ENCODE measurements around the gene LPA.

The LPA gene

GRCh38 chr6:160520043-160520904 is 143.8 kb downstream of the LPA start:
- DNase-seq (ENCODE audit: low spot score) = peak; percentile 91

GRCh38 chr6:160519603-160520042 is 144.5 kb downstream of the LPA start:
- no peak for DNase-seq (ENCODE audit: low spot score)

GRCh38 chr6:160519133-160519532 is 144.9 kb downstream of the LPA start:
- no peak for DNase-seq (ENCODE audit: low spot score)

- DNase-seq (ENCODE audit: low spot score) = no peak
Measured at GRCh38 chr6:160513836-160514235, 150.2 kb downstream of the LPA start.

GRCh38 chr6:160510976-160511617 is 153.0 kb downstream of the LPA start:
- no peak for DNase-seq (ENCODE audit: low spot score)

- DNase-seq (ENCODE audit: low spot score) = no peak
Measured at GRCh38 chr6:160510199-160510598, 153.9 kb downstream of the LPA start.

- DNase-seq (ENCODE audit: low spot score) = no peak
Measured at GRCh38 chr6:160509610-160510009, 154.5 kb downstream of the LPA start.

- no peak for DNase-seq (ENCODE audit: low spot score)
Measured at GRCh38 chr6:160508599-160508998, 155.5 kb downstream of the LPA start.

- no peak for DNase-seq (ENCODE audit: low spot score)
Measured at GRCh38 chr6:160507420-160507819, 156.7 kb downstream of the LPA start.

GRCh38 chr6:160505970-160506369 is 158.1 kb downstream of the LPA start:
- no peak for DNase-seq (ENCODE audit: low spot score)

GRCh38 chr6:160500639-160501038 is 163.4 kb downstream of the LPA start:
- DNase-seq (ENCODE audit: low spot score) = no peak

GRCh38 chr6:160494576-160494975 is 169.5 kb downstream of the LPA start:
- no peak for DNase-seq (ENCODE audit: low spot score)

- no peak for DNase-seq (ENCODE audit: low spot score)
Measured at GRCh38 chr6:160489091-160489490, 175.0 kb downstream of the LPA start.

- DNase-seq (ENCODE audit: low spot score) = no peak
Measured at GRCh38 chr6:160487116-160487515, 177.0 kb downstream of the LPA start.

All from ecto neural progenitor cell (in vitro differentiated cells).